ENCODE measurements around the gene STAMBP. TPM values are rescaled to one million over a fixed set of nuclear protein-coding genes. Genes with fewer than 3 reads are reported as not detected.
A peak's percentile ranks its signal among the peaks of the same experiment; 100 is the strongest.

STAMBP gene
- total and polyA plus RNA-seq, 2 of the 13 experiments (the other 11 are each of a cell fraction or from before 2014, with no cell fraction given), result 49.6 to 53.2 TPM

DNA sequence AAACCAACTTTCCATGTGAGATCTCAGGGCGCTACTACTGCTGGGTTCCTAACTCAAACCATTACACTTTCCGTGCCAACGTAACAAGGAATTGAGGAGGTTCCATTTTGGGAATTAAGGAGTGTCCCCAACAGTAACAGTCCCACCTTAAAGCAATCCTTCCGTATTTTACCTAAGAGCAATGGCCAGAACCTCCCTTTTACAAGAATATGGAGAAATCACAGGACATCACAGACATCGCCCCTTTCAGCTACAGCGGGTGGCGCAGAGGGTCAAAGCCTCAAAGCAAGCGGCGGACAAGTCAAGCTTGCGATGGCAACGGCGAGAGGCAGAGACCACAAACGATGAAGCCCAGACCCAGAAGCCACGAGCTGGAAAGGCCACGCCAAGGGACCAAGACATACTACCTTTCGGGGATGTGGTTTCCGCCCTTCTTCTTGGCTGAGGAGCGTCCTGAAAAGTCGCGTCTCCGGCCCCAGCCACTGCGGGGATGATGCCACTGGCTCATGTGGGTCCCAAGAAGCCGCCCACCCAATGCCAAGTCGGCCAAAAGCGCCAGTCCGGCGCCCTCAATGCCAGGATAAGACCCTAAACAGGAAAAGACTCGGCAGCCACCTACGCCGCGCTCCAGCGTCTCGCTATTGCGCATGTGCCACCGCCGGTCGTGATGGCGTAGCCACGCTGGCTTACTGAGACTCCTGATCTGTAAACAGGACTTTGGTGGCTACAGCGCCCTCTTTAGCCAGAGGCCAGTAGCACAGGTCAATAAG is 49.1 kb upstream of the STAMBP start, which contains the start of gene DUSP11 (continued):
- TF ChIP-seq SMAD1 (CRISPR knock-in tag; IDR thresholded peaks at IDR 0.05; ENCODE audit: borderline replicate concordance, low read depth) (peak; percentile 97; the same call in 1 of the 2 replicates), ZNF652 (CRISPR knock-in tag; IDR thresholded peaks at IDR 0.05; ENCODE audit: borderline replicate concordance, low read depth) (no peak), ZNF468 (CRISPR knock-in tag; IDR thresholded peaks at IDR 0.05) (0 out of 2 replicates have a peak, but pooled peaks have one; percentile 45), AGO1 (IDR thresholded peaks at IDR 0.05; ENCODE audit: low read depth, low read length, poor library complexity, severe bottlenecking) (peak; percentile 47), ZNF10 (CRISPR knock-in tag; IDR thresholded peaks at IDR 0.05; ENCODE audit: borderline replicate concordance, low read depth) (no peak), ATF1 (CRISPR knock-in tag; IDR thresholded peaks at IDR 0.05) (no peak), ZNF546 (CRISPR knock-in tag; conservative IDR thresholded peaks at IDR 0.05) (no peak), CCDC6 (CRISPR knock-in tag; IDR thresholded peaks at IDR 0.05) (no peak; the same call in 1 of the 2 replicates), ZNF383 (CRISPR knock-in tag; IDR thresholded peaks at IDR 0.05; ENCODE audit: borderline replicate concordance) (no peak), PAWR (CRISPR knock-in tag; IDR thresholded peaks at IDR 0.05; ENCODE audit: borderline replicate concordance) (no peak)
- TF ChIP-seq, protein P1, sequence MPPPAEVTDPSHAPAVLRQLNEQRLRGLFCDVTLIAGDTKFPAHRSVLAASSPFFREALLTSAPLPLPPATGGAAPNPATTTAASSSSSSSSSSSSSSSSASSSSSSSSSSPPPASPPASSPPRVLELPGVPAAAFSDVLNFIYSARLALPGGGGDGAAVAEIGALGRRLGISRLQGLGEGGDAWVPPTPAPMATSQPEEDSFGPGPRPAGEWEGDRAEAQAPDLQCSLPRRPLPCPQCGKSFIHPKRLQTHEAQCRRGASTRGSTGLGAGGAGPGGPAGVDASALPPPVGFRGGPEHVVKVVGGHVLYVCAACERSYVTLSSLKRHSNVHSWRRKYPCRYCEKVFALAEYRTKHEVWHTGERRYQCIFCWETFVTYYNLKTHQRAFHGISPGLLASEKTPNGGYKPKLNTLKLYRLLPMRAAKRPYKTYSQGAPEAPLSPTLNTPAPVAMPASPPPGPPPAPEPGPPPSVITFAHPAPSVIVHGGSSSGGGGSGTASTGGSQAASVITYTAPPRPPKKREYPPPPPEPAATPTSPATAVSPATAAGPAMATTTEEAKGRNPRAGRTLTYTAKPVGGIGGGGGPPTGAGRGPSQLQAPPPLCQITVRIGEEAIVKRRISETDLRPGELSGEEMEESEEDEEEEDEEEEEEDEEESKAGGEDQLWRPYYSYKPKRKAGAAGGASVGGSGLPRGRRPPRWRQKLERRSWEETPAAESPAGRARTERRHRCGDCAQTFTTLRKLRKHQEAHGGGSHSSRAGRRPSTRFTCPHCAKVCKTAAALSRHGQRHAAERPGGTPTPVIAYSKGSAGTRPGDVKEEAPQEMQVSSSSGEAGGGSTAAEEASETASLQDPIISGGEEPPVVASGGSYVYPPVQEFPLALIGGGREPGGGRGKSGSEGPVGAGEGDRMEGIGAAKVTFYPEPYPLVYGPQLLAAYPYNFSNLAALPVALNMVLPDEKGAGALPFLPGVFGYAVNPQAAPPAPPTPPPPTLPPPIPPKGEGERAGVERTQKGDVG (CRISPR knock-in tag; IDR thresholded peaks at IDR 0.05; ENCODE audit: borderline replicate concordance), result 0 out of 2 replicates have a peak, but pooled peaks have one; percentile 65
- TF ChIP-seq, protein P2, sequence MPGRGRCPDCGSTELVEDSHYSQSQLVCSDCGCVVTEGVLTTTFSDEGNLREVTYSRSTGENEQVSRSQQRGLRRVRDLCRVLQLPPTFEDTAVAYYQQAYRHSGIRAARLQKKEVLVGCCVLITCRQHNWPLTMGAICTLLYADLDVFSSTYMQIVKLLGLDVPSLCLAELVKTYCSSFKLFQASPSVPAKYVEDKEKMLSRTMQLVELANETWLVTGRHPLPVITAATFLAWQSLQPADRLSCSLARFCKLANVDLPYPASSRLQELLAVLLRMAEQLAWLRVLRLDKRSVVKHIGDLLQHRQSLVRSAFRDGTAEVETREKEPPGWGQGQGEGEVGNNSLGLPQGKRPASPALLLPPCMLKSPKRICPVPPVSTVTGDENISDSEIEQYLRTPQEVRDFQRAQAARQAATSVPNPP (CRISPR knock-in tag; IDR thresholded peaks at IDR 0.05), result peak; percentile 64; the same call in 1 of the 2 replicates
- TF ChIP-seq, protein P3, sequence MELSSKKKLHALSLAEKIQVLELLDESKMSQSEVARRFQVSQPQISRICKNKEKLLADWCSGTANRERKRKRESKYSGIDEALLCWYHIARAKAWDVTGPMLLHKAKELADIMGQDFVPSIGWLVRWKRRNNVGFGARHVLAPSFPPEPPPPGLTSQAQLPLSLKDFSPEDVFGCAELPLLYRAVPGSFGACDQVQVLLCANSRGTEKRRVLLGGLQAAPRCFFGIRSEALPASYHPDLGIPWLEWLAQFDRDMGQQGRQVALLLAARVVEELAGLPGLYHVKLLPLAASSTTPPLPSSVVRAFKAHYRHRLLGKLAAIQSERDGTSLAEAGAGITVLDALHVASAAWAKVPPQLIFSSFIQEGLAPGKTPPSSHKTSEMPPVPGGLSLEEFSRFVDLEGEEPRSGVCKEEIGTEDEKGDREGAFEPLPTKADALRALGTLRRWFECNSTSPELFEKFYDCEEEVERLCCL (CRISPR knock-in tag; IDR thresholded peaks at IDR 0.05; ENCODE audit: borderline replicate concordance), result 0 out of 2 replicates have a peak, but pooled peaks have one; percentile 62
- TF ChIP-seq, protein P4, sequence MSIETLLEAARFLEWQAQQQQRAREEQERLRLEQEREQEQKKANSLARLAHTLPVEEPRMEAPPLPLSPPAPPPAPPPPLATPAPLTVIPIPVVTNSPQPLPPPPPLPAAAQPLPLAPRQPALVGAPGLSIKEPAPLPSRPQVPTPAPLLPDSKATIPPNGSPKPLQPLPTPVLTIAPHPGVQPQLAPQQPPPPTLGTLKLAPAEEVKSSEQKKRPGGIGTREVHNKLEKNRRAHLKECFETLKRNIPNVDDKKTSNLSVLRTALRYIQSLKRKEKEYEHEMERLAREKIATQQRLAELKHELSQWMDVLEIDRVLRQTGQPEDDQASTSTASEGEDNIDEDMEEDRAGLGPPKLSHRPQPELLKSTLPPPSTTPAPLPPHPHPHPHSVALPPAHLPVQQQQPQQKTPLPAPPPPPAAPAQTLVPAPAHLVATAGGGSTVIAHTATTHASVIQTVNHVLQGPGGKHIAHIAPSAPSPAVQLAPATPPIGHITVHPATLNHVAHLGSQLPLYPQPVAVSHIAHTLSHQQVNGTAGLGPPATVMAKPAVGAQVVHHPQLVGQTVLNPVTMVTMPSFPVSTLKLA (IDR thresholded peaks at IDR 0.05), result peak; percentile 84
- TF ChIP-seq, protein P5, sequence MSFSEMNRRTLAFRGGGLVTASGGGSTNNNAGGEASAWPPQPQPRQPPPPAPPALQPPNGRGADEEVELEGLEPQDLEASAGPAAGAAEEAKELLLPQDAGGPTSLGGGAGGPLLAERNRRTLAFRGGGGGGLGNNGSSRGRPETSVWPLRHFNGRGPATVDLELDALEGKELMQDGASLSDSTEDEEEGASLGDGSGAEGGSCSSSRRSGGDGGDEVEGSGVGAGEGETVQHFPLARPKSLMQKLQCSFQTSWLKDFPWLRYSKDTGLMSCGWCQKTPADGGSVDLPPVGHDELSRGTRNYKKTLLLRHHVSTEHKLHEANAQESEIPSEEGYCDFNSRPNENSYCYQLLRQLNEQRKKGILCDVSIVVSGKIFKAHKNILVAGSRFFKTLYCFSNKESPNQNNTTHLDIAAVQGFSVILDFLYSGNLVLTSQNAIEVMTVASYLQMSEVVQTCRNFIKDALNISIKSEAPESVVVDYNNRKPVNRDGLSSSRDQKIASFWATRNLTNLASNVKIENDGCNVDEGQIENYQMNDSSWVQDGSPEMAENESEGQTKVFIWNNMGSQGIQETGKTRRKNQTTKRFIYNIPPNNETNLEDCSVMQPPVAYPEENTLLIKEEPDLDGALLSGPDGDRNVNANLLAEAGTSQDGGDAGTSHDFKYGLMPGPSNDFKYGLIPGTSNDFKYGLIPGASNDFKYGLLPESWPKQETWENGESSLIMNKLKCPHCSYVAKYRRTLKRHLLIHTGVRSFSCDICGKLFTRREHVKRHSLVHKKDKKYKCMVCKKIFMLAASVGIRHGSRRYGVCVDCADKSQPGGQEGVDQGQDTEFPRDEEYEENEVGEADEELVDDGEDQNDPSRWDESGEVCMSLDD (CRISPR knock-in tag; IDR thresholded peaks at IDR 0.05; ENCODE audit: borderline replicate concordance), result no peak
- TF ChIP-seq, protein P6, sequence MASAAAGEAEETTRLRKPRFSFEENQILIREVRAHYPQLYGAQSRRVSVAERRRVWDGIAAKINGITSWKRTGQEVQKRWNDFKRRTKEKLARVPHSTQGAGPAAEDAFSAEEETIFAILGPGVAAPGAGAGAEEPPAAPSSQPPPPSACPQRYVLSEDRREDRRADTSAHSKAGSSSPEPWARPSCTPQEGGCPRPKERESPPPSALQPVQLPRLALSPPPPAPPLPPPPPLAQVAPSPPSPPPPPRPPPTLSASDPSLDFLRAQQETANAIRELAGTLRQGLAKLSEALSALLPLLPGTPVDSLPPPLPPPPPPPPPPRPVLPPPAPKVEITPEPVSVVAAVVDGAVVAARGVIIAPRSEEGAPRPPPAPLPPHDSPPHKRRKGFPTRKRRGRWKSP (CRISPR knock-in tag; IDR thresholded peaks at IDR 0.05), result peak; percentile 56
